Neuronal stem cell (in vitro differentiated cells): ENCODE data around the gene KRT33B.

ENCODE experiments used
- DNase-seq: peaks from one replicate; pipeline ENCODE4 v3.0.0-alpha.2; 2013; ENCODE audit warnings: low spot score
- H2AFZ ChIP-seq: one replicate; pipeline ENCODE4 v1.6.1; 2013; ENCODE audit warnings: mild to moderate bottlenecking, low read length, inconsistent platforms
- H2AK5ac ChIP-seq: 2 replicates; pipeline ENCODE4 v1.6.1; 2013; ENCODE audit warnings: low read depth, mild to moderate bottlenecking, inconsistent platforms, low read length, moderate library complexity, mixed read lengths
- H2BK120ac ChIP-seq: 2 replicates; pipeline ENCODE4 v1.6.1; 2013; ENCODE audit warnings: low read depth, mild to moderate bottlenecking, inconsistent platforms, low read length, moderate library complexity, mixed read lengths
- H2BK12ac ChIP-seq: one replicate; pipeline ENCODE4 v1.6.1; 2013; ENCODE audit warnings: low read length, inconsistent platforms
- H2BK15ac ChIP-seq: 2 replicates; pipeline ENCODE4 v1.6.1; 2013; ENCODE audit warnings: mild to moderate bottlenecking, low read length, inconsistent platforms, mixed read lengths
- H2BK5ac ChIP-seq: one replicate; pipeline ENCODE4 v1.6.1; 2013; ENCODE audit warnings: inconsistent platforms, mild to moderate bottlenecking, low read length, moderate library complexity
- H3K14ac ChIP-seq: one replicate; pipeline ENCODE4 v1.6.1; 2013; ENCODE audit warnings: low read length, inconsistent platforms
- H3K18ac ChIP-seq: 2 replicates; pipeline ENCODE4 v1.6.1; 2013; ENCODE audit warnings: low read length, inconsistent platforms
- H3K23ac ChIP-seq: 2 replicates; pipeline ENCODE4 v1.6.1; 2013; ENCODE audit warnings: low read depth, mild to moderate bottlenecking, mixed read lengths, low read length, inconsistent platforms; ENCODE audit not compliant: poor library complexity
- H3K27ac ChIP-seq: replicated peaks from 3 replicates; pipeline ENCODE4 v1.5.1; 2013; ENCODE audit warnings: low read length, inconsistent platforms
- H3K27me3 ChIP-seq, 3 experiments: 2 replicates each; pipeline ENCODE4 v1.6.1; 2013; ENCODE audit warnings: low read length in 3 of 3, mild to moderate bottlenecking in 2 of 3, inconsistent platforms in 1 of 3, low read depth in 1 of 3, mixed read lengths in 1 of 3, moderate library complexity in 1 of 3; ENCODE audit not compliant: control insufficient read depth in 3 of 3, insufficient read depth in 3 of 3
- H3K36me3 ChIP-seq, 2 donors: replicated peaks in 1 of 2; 2 replicates each; pipeline ENCODE4 v1.6.1; 2013; ENCODE audit warnings: low read length in 2 of 2; ENCODE audit not compliant: control insufficient read depth in 2 of 2, insufficient read depth in 2 of 2
- H3K4ac ChIP-seq: 2 replicates; pipeline ENCODE4 v1.6.1; 2013; ENCODE audit warnings: inconsistent platforms, mild to moderate bottlenecking, low read length, moderate library complexity
- H3K4me1 ChIP-seq, 2 donors: 1 replicate in 1 of 2; 2 replicates in 1 of 2; pipeline ENCODE4 v1.6.1; 2013; ENCODE audit warnings: low read length in 2 of 2, low read depth in 1 of 2; ENCODE audit not compliant: control insufficient read depth in 2 of 2, insufficient read depth in 1 of 2
- H3K4me2 ChIP-seq: one replicate; pipeline ENCODE4 v1.6.1; 2013; ENCODE audit warnings: mild to moderate bottlenecking, low read length, inconsistent platforms; ENCODE audit not compliant: insufficient read depth, poor library complexity, severe bottlenecking
- H3K4me3 ChIP-seq, 2 donors: 2 replicates each; pipeline ENCODE4 v1.5.1; 2013; ENCODE audit warnings: low read length in 2 of 2, mild to moderate bottlenecking in 2 of 2, inconsistent platforms in 1 of 2, moderate library complexity in 1 of 2
- H3K79me1 ChIP-seq: one replicate; pipeline ENCODE4 v1.6.1; 2013; ENCODE audit warnings: low read depth, mild to moderate bottlenecking, inconsistent platforms, low read length, moderate library complexity
- H3K9ac ChIP-seq: one replicate; pipeline ENCODE4 v1.6.1; 2013; ENCODE audit warnings: mild to moderate bottlenecking, low read depth, low read length, inconsistent platforms; ENCODE audit not compliant: poor library complexity
- H3K9me3 ChIP-seq, 2 donors: replicated peaks in 1 of 2; 2 replicates each; pipeline versions ENCODE3 to v1.6.1; 2013; ENCODE audit warnings: low read length in 2 of 2, mild to moderate bottlenecking in 2 of 2, inconsistent platforms in 1 of 2, low read depth in 1 of 2, mixed read lengths in 1 of 2, moderate library complexity in 1 of 2; ENCODE audit not compliant: control insufficient read depth in 2 of 2, insufficient read depth in 1 of 2
- H4K8ac ChIP-seq: one replicate; pipeline ENCODE4 v1.6.1; 2013; ENCODE audit warnings: low read depth, mild to moderate bottlenecking, inconsistent platforms, low read length, moderate library complexity
- H4K91ac ChIP-seq: one replicate; pipeline ENCODE4 v1.6.1; 2013; ENCODE audit warnings: low read length, low read depth, mild to moderate bottlenecking, inconsistent platforms; ENCODE audit not compliant: poor library complexity
- WGBS, 2 donors: extraction: QIAGEN DNeasy Blood & Tissue Kit; methylation state at CpG; one replicate each; pipeline ENCODE4 v1.1.7; 2013; ENCODE audit warnings: missing lambda C conversion rate in 2 of 2, mixed read lengths in 1 of 2; ENCODE audit not compliant: insufficient read length in 2 of 2, insufficient replicate concordance in 1 of 2; ENCODE audit errors: extremely low coverage in 2 of 2; 5-methylcytosine and 5-hydroxymethylcytosine counted together

The KRT33B gene

GRCh38 chr17:41322094-41322902, 47.3 kb downstream of the KRT33B start:
- Histone ChIP-seq H3K9ac (no peak overlapping the region), H3K4ac (no peak overlapping the region), H3K14ac (no peak overlapping the region), H3K27ac (no peak overlapping the region), H3K23ac (no peak overlapping the region), H4K8ac (no peak overlapping the region), H3K27me3 (no peaks in the 10 kb centered on the region), H3K79me1 (no peaks in the 10 kb centered on the region), H2BK120ac (no peak overlapping the region), H2BK12ac (no peak overlapping the region), H4K91ac (no peak overlapping the region), H3K4me3 (no peak overlapping the region), H3K4me1 (no peaks in the 10 kb centered on the region), H3K9me3 (no peaks in the 10 kb centered on the region), H2AFZ (no peak overlapping the region), H3K4me2 (no peak overlapping the region), H3K36me3 (no peaks in the 10 kb centered on the region), H2BK5ac (no peak overlapping the region), H3K18ac (no peak overlapping the region), H2AK5ac (no peak overlapping the region), H2BK15ac (no peak overlapping the region)
- no CpG with 5 or more reads among the region's 5 CpGs for WGBS, 2 donors
- peak; percentile 18 for DNase-seq

- Histone ChIP-seq H3K23ac (no peak overlapping the region), H3K36me3 (no peaks in the 10 kb centered on the region), H2AFZ (no peak overlapping the region), H3K9me3 (no peaks in the 10 kb centered on the region), H2BK15ac (no peak overlapping the region), H3K4me3 (no peak overlapping the region), H3K4me1 (no peaks in the 10 kb centered on the region), H3K18ac (no peak overlapping the region), H2BK5ac (no peak overlapping the region), H3K4me2 (no peak overlapping the region), H3K4ac (no peak overlapping the region), H2BK120ac (no peak overlapping the region), H3K27me3 (peaks cover 0 to 2% (median 0%) of the 10 kb centered on the region in 3 experiments), H2AK5ac (no peak overlapping the region), H3K9ac (no peak overlapping the region), H3K27ac (no peak overlapping the region), H3K79me1 (no peaks in the 10 kb centered on the region), H3K14ac (no peak overlapping the region), H2BK12ac (no peak overlapping the region), H4K8ac (no peak overlapping the region), H4K91ac (no peak overlapping the region)
- no peak for DNase-seq
- no CpG with 5 or more reads among the region's 2 CpGs for WGBS, 2 donors
Measured at GRCh38 chr17:41318231-41318630, 51.4 kb downstream of the KRT33B start.

- no peak overlapping the region for H3K4me3 ChIP-seq
- H3K27ac ChIP-seq, result no peak overlapping the region
- no peaks in the 10 kb centered on the region for H3K79me1 ChIP-seq
- H2BK12ac ChIP-seq, result no peak overlapping the region
- no peak for DNase-seq
- no peaks in the 10 kb centered on the region for H3K36me3 ChIP-seq
- H3K14ac ChIP-seq, result no peak overlapping the region
- H3K9ac ChIP-seq, result no peak overlapping the region
- H4K8ac ChIP-seq, result no peak overlapping the region
- WGBS, 2 donors, result no CpG with 5 or more reads among the region's 17 CpGs
- H3K4ac ChIP-seq, result no peak overlapping the region
- H3K9me3 ChIP-seq, result peaks cover 0 to 3% of the 10 kb centered on the region in 2 donors
- H3K4me2 ChIP-seq, result no peak overlapping the region
- H3K23ac ChIP-seq, result peak overlapping the region; percentile 35
- H3K4me1 ChIP-seq, result no peaks in the 10 kb centered on the region
- H2BK15ac ChIP-seq, result no peak overlapping the region
- H2BK5ac ChIP-seq, result no peak overlapping the region
- peak overlapping the region; percentile 32 for H3K18ac ChIP-seq
- no peak overlapping the region for H2AFZ ChIP-seq
- peaks cover 0 to 2% (median 0%) of the 10 kb centered on the region in 3 experiments for H3K27me3 ChIP-seq
- H2BK120ac ChIP-seq, result no peak overlapping the region
- no peak overlapping the region for H4K91ac ChIP-seq
- peak overlapping the region; percentile 30 for H2AK5ac ChIP-seq
Measured at GRCh38 chr17:41315814-41316445, 53.7 kb downstream of the KRT33B start.

GRCh38 chr17:41315204-41315794, 54.3 kb downstream of the KRT33B start, which contains the start of gene KRTAP17-1:
TSS of gene KRTAP17-1 (minus strand) at chr17:41315710. CDS start at chr17:41315650, 60 bp downstream.
- Histone ChIP-seq H3K4me3 (no peak within 1 kb of the TSS), H4K8ac (no peak within 1 kb of the TSS), H3K27me3 (peaks cover 0 to 2% (median 0%) of the 10 kb centered on the region in 3 experiments), H3K4ac (no peak within 1 kb of the TSS), H3K4me1 (no peaks in the 10 kb centered on the region), H2BK5ac (no peak within 1 kb of the TSS), H2BK15ac (peak within 1 kb of the TSS; percentile 82), H2AFZ (no peak within 1 kb of the TSS), H3K36me3 (no peaks in the 10 kb centered on the region), H3K14ac (peak within 1 kb of the TSS; percentile 78), H3K9ac (no peak within 1 kb of the TSS), H2BK120ac (no peak within 1 kb of the TSS), H2AK5ac (peak within 1 kb of the TSS; percentile 74), H3K9me3 (peaks cover 0 to 3% of the 10 kb centered on the region in 2 donors), H4K91ac (no peak within 1 kb of the TSS), H3K27ac (no peak within 1 kb of the TSS), H3K23ac (peak within 1 kb of the TSS; percentile 60), H3K79me1 (no peaks in the 10 kb centered on the region), H3K18ac (peak within 1 kb of the TSS; percentile 79), H3K4me2 (no peak within 1 kb of the TSS), H2BK12ac (no peak within 1 kb of the TSS)
- WGBS, 2 donors, result no CpG with 5 or more reads among the region's 24 CpGs
- no peak for DNase-seq
